ENCODE data around the gene OTUD5.
"Not testable (repeated sequence)": the region's sequence is repeated elsewhere in the genome, so short reads cannot be mapped to it uniquely, and the experiment has no call there.

Gene OTUD5

DNA sequence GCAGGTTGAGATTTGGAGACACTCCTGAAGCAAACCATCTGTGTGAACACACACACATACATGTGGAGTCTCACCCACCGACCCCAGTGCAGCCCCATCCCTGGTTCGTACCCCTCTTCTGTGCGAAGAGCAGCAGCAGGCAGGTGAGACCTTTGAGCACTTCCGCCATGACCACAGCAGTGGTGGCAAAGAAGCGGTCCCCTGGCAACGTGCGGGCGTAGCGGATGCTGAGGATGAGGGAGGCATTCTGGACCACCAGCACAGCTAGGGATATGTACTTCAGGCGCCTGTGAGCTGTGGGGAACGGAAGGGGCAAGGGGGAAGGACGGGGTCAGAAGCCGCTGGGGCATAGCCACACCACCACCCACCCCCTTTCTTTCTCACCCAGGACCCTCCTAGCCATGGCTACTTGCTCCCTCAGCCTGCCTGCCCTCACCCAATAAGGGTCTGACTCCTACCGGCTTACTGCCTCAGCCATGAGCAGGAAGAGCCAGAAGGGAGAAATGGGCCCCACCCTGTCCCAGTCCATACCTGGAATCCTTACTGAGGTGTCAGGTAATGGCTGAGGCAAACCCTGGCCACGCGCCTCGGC lies 47.6 kb downstream of the OTUD5 start:
- no peak for DNase-seq (ENCODE audit: low read depth)

DNA sequence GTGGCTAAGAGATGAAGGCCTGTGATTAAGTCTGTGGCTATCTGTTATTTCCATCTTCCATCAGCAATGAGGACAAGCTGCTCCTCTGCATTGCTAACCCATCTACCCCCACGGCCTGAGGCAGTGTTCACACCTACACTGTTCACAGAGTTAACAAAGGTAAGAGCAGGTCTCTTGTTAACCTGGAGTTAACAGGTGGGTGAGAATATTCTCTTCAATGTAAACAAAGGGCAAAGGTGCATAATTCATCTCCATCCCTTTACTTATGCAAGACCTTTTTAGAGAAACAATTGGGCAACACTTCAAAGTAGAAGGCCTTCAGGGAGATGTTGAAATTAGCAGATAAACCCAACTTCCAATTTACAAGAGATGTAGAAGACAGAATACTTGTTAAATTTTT lies 48.8 kb downstream of the OTUD5 start:
- DNase-seq (ENCODE audit: low read depth), result peak; percentile 27

DNA sequence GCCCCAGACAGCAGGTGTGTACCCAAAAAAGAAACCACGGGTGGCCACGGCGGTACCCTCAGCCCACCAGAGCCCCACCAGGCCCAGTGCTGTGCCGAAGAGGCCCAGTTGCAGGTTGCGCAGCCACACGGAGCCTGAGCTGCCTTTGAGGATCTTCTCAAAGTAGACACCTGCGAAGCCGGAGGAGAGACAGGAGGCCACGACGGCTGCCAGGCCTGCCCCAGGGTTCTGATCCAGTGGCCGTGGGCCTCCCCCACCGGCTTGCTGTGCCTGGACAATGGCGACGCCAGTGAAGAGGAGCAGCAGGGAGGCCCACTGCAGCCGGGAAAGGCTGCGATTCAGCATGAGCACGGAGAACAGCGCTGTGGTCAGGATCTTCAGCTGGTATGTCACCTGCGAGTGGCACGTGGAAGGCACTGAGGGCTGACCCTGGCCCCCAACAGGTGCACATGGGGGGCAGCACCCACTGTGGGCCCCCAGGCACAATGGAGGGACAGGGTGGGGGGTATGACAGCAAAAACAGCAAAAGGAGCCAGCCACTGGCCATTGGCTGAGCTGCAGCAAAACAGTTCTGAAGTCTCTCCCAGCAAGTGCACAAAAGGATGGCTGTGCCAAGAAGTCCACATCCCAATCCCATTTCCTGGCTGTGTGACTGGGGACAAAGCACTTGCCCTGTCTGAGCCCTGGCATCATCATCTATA lies 52.2 kb downstream of the OTUD5 start:
- DNase-seq (ENCODE audit: low read depth), result no peak

DNA sequence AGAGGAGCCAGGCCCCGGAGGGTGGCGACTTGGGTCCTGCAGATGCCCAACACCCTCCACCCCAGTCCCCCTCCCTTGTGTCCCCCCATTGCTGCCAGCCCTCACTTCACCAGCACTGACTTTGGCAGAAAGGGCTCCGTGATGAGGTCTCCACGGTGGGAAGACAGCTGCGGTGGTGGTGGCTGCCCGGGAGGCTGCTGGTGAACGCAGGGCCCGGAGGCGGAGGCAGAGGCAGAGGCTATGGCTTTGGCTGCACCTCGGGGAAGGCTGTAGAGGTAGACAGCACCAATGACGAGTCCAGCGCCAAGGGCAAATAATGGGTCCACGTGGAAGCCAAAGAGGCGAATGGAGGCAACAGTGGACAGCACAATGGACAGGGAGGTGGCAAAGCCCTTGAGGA lies 52.8 kb downstream of the OTUD5 start:
- DNase-seq (ENCODE audit: low read depth), result no peak

DNA sequence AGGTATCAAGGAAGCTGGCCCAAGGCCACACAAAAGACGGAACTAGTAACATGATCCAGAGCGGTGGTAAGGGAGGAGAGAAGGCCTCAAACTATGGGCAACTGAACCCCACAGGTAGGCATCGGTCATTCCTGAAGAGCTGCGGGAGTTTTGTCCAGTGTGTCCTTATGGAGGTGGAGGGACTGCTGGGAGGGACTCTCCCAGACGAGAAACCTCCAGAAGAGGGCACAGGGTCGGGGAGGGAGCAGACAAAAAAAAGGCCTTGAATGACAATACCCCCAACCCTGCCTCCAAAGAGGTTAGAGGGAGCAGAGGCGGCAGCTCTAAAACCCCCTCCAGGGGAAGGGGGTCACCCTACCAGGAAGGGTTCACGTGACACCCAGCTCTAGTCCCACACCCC lies 53.2 kb downstream of the OTUD5 start:
- no peak for DNase-seq (ENCODE audit: low read depth)

DNA sequence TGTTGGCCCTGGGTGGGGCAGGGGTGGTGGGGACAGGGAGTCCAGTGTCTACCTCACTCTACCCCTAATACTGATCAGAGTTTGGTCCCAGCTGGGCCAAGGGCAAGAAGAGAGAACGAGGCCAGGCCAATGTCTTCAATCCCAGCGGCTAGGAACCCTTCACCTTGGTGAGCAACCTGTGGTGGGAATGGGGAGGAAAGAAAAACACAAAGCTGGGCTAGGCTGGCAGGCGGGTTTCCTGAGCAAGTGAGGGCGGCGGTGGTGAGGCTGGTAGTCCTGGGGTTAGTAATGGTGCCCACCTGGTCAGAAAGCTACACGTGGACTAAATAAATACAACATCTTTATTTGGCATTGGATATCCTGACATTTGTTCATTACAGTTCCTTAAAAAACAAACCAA lies 54.1 kb downstream of the OTUD5 start:
- no peak for DNase-seq (ENCODE audit: low read depth)

DNA sequence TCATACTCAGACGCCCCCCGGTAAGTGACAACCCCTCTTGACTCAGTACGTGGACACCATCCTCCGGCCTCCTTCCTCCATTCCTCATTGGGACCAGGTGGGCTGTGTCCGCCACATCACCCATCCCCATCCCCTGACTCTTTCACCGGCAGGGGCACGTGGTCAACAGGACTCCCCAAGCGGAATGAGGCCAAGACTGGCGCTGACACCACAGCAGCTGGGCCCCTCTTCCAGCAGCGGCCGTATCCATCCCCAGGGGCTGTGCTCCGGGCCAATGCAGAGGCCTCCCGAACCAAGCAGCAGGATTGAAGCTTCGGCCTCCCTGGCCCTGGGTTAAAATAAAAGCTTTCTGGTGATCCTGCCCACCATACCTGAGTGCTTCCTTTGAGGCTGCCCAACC lies 54.6 kb downstream of the OTUD5 start:
- DNase-seq (ENCODE audit: low read depth), result no peak

DNA sequence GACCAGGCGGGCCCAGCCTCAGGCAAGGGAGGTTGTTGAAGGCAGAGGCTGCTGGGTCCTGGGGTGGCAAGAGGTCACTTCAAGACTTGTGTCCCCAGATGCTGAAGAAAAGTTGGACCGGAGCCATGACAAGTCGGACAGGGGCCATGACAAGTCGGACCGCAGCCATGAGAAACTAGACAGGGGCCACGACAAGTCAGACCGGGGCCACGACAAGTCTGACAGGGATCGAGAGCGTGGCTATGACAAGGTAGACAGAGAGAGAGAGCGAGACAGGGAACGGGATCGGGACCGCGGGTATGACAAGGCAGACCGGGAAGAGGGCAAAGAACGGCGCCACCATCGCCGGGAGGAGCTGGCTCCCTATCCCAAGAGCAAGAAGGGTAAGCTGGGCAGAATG lies 55.3 kb downstream of the OTUD5 start:
- no peak for DNase-seq (ENCODE audit: low read depth)

DNA sequence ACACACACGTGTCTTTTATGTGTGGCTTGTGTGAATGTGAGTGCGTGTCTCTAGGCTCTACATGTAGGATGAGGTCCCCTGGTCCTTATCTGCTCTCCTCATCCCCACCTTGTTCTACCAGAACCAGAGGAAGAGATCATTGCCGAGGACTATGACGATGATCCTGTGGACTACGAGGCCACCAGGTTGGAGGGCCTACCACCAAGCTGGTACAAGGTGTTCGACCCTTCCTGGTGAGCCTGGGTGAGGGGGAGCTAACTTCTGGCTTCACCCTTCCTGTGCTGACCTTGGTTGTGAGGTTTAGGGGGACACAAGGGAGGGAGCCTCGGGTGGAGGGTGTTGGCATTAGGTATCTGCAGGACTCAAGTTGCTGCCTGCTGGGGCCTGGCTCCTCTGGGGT lies 56.3 kb downstream of the OTUD5 start:
- DNase-seq (ENCODE audit: low read depth), result no peak

DNA sequence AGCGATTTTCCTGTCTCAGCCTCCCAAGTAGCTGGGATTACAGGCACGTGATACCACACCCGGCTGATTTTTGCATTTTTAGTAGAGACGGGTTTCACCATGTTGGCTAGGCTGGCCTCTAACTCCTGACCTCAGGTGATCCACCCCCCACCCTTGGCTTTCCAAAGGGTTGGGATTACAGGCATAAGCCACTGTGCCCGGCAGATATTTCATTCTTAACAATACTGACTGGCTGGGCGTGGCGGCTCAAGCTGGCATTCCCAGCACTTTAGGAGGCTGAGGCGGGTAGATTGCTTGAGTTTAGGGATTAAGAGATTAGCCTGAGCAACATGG lies 58.4 kb downstream of the OTUD5 start:
- DNase-seq (ENCODE audit: low read depth), result no peak

DNA sequence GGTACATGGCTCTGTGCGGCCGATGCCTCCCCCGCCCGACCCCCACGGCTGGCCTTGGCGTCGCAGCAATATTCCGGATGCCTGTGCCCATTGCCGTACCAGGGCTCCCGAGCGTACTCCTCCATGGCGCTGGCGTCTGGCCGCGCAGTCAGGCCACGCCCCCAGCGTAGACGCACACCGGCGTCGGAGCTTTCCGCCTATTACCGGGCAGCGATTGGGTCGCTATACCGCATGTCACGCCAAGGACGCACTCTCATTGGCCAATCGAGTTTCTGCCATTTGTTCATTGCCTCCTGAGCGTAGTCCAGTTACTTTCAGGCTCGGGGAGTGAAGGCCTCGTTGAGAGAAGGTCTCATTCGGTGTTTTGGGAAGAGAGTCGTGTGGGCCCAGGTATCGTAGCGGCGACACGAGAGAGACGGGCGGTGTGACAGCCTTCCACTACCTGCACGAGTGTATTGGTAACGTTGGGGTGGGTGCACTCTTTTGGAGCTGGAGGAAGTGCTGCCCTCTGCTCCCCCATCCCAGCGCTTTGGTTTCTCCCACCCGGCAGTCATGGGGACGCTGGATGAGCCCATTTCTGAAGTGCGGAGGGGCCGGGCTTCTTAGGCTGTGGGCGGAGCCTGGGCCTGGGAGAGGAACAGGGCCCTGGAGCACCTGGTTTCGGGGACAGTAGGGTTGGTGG lies 59.6 kb downstream of the OTUD5 start, which contains the start of the genes PQBP1 and TIMM17B:
PQBP1 (plus strand) TSS at position 306 of the 682 bp plus-strand sequence. CDS start 580 bp downstream, outside the sequence.
TIMM17B (minus strand) TSS at position 144 of the 682 bp plus-strand sequence; CDS start at position 125, 19 bp downstream.
- DNase-seq (ENCODE audit: low read depth), result peak; percentile 97

DNA sequence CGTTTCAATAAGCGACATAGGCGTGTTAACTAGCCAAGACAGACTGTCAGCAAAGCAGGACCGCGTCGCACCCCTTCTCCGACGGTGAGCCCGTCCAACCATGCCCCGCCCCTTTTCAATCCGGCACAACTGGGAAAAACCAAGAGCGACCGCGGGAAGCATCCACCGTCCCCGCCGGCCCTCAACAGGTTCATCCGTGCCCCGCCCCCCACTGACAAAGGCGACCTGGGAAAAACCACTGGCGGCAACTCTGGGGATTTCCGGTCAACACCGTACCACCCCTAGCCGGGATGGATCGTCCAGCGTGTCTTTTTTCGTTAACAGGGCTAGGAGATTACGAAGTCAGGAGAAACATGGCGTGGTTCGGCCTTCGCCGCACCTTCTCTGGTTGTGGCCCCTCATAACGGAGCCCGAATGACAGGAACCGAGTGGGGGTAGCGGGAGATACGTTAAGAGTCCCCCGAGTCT lies 60.2 kb downstream of the OTUD5 start:
- DNase-seq (ENCODE audit: low read depth), result peak; percentile 59

DNA sequence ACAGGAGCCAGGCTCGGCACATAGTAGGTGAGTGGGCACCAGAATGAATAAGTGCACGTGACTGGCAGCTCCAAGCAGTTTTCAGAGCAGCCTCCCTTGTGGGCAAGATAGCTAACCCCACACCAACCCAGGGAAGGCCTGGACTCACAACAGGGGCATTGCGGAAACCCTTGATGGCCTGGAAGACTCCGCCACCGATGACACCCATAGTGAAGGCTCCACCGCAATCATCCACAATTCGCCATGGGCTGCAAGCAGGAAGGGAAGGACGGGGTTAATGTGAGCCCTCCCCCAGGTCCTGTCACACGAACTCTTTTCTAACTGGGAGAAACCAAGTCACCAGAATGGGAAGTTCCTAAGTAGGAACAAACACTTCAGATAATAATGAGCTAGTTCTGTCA lies 60.8 kb downstream of the OTUD5 start:
- DNase-seq (ENCODE audit: low read depth), result peak; percentile 32

DNA sequence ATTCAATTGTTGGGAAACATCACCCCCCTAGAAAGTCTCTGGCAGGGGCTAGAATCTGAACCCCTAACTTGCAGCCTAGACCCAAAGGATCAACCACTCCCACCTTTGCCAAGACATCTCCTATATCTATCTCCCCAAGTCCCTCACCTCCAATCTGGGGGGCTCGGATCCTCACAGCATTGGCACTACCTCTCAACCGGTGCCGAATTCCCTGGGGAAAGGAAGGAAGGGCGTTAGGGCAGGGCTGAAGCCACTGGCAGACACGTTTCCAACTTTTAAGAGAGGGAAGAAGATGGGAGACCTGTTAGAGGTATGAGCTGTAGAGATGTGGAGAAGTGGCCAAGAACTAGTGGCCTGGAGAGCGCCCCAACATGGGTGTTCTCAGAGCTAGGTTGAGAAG lies 62.5 kb downstream of the OTUD5 start:
- DNase-seq (ENCODE audit: low read depth), result no peak

DNA sequence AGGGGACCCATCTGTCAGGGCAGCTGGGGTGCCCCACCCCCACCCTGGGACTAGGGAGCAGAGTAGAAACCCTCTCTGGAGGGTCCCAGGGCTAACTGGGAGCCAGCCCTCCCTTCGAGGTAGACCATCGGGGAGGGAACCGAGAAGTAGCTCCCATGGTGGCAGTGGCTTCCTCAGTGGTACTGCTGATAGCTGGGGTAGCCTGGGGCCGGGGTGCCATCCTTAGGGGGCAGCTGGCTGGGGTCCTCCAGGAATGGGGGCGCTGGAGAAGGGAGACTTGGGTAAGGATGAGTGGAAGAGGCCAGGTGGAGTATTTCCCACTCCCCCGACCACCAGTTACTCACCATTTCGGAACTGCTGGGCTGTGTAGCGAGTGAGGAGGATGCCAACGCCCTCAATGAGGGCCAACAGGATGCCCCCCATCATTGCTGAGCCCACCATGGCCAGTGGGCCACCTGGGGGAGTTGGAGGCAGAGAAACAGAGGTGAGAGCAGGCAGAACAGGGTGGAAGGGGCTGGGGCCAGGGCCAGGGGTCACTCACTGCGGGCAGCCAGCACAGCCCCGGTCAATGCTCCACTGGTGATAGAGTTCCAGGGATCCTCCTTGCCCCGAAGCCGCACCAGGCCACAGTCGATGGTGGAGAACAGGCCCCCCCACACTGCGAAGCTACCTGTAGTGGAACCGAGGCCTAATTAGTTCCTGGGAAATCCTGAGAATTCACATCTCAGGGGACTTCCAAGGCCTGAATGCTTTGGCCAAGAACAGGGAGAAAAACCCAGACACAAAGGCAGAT lies 63.7 kb downstream of the OTUD5 start:
- DNase-seq (ENCODE audit: low read depth), result no peak

DNA sequence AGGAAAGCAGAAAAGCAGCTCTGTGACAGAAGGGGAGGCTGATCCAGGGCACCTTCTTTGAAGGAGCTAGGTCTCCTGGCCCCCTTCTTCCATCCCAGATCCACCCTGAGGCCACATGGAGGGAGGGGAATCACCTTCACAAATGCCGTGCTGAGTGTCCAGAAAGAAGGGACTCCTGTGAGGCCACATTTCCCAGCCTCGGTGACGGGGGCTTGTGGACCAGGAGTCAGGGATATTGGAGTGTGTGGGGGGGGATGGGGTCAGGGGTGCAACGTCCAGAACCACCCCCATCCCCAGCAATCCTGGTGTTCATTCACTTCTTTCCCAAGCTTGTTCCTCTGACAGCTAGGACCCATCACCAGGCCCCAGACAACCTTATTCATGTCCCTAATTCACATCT lies 64.5 kb downstream of the OTUD5 start:
- DNase-seq (ENCODE audit: low read depth), result no peak

DNA sequence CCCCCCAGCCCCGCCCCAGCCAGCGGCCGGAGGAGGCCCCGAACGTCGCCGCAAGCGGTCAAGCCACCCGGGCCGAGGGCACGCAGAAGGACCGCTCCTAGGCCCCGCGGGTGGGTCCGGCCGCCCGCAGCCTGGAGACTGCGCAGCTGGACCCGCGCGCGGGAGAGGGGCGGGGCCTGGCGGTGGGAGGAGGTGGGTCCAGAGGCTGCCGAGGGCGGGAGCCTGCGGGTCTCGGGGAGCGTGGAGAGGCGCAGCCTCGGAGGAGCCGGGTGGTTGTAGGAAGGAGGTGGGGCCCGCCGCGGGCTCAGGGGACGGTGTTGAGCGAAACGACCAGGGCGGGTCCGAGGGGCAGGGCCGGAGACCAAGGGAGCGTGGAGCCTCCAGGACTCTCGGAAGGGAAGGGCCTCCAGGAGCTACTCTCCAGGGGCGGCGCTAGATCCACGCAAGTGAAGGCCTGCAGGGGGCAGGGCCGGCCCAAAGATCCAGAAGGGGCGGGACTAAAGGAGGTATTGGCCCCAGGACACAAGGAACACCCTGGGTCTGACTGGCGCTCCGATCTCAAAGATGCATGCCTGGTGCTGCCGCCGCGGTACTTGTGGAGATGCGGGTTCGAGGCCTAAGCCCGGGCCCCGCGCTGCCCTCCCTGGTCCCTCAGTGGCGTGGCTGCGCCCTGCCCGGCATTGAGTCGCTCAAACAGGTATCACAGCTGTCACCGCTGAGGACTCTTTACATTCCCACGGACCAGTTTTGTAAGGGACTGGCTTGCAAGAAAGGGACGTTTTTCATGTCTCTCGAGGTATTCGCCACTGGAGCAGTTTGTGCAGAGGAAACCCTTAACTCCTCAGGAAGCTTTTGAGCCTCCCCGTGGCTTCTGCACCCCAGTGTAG lies 65.8 kb downstream of the OTUD5 start:
- DNase-seq (ENCODE audit: low read depth), result peak; percentile 85

DNA sequence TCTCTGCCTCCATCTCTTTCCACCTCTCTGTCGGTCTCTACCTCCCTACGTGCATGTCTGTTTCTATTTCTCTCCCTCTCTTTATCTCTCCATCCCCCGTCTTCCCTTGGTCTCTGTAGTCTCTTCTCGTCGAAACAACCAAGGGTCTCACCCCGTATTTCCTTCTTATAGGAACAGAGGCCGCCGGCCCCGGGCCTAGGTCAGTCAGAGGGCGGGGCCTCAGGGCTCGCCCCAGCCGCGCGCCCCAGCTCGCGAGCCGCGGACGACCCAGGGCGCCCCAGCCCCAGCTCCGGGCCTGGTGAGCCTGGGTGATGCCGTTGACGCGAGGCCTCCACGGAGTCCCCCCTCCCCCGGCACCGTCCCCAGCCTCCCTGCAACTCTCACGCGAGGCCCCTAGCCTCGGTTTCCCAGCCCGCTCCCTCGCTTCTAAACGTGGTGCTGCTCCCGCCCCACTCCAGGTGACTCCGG lies 66.4 kb downstream of the OTUD5 start:
- DNase-seq (ENCODE audit: low read depth), result no peak

DNA sequence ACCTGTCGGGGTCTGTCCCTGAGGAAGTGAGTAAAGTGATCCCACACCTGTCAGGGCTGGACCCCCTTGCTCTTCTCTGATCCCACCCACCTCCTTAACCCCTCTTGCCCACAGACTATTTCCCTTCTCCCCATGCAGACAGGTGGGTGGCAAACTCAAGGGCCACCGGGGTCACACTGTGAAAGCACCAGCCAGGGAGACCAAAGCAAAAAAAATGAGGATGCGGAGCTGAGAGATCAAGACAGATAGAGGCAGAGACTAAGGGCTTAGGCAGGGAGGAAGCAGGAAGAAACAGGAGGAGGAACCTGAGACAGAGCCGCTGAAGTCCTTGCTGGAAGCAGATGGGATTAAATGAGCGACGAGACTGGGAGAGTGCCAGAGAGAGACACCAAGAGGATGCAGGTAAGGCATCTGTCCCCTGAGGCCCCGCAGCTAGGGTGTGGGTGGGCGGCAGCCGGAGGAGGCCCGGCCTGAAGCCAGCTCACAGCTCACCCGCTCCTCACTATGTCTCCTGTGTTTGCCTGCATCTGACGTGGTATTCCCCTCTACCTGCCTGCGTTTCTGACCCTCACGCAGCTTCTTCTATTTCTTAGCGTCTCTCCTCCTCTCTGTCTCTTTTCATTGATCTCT lies 67.0 kb downstream of the OTUD5 start:
- no peak for DNase-seq (ENCODE audit: low read depth)

DNA sequence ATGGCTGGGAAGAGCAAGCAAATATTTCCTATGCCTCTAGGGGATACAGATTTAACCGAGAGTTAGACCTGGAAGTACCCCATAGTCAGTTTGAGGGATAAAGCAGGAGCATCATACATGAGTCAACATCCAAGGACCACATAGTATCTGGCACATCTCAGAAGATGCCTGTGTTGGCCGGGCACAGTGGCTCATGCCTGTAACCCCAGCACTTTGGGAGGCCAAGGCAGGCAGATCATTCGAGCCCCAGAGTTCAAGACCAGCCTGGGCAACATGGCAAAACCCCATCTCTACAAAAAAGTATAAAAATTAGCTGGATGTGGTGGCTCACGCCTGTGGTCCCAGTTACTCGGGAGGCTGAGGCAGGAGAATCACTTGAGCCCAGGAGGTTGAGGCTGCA lies 70.8 kb downstream of the OTUD5 start:
- DNase-seq (ENCODE audit: low read depth), result not testable (repeated sequence)

DNA sequence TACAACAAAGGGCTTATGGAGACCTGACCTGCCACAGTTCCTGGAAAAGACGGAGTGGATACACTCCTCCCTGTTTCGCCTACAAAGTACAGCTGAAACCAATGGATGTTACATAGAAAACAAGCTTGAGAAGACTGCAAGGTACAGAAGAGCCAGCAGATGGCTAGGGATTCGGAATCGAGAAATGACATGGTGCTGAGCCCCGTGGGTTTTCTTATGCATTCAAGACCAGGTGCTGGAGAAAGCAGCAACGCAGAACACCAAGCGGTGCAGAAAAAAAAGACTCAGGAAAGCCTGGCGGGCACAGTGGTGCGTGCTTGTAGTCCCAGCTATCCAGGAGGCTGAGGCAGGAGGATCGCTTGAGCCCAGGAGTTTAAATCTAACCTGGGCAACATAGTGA lies 73.7 kb downstream of the OTUD5 start:
- no peak for DNase-seq (ENCODE audit: low read depth)

Measured in amniotic epithelial cell (primary cell).